Measurements from ENCODE around the gene HSCB.

HSCB gene

GRCh38 chr22:28716686-28717085 is 25.2 kb upstream of the HSCB start:
- H3K36me3 ChIP-seq: no peaks in the 10 kb centered on the region
- no peaks in the 10 kb centered on the region for H3K27me3 ChIP-seq
- H3K4me1 ChIP-seq: peaks cover 0 to 9% (median 1%) of the 10 kb centered on the region in 4 donors
- H3K4me3 ChIP-seq: no peak overlapping the region
- no peak for TF ChIP-seq CTCF (IDR thresholded peaks at IDR 0.05)
- DNase-seq: no peak
- no peak overlapping the region for H3K27ac ChIP-seq
- no peaks in the 10 kb centered on the region for H3K9me3 ChIP-seq
- intact Hi-C loops (cut with DNase I; ENCODE audit: low total_unique reads): no loop called here

- Histone ChIP-seq H3K27ac (no peak overlapping the region), H3K27me3 (no peaks in the 10 kb centered on the region), H3K4me1 (no peaks in the 10 kb centered on the region), H3K9me3 (no peaks in the 10 kb centered on the region), H3K4me3 (no peak overlapping the region), H3K36me3 (no peaks in the 10 kb centered on the region)
- TF ChIP-seq CTCF (IDR thresholded peaks at IDR 0.05): no peak
- intact Hi-C loops (cut with DNase I; ENCODE audit: low total_unique reads): no loop called here
- DNase-seq: no peak
Observed at GRCh38 chr22:28718044-28718443, 23.8 kb upstream of the HSCB start.

- Histone ChIP-seq H3K27me3 (no peaks in the 10 kb centered on the region), H3K27ac (no peak overlapping the region), H3K36me3 (no peaks in the 10 kb centered on the region), H3K4me1 (no peaks in the 10 kb centered on the region), H3K4me3 (no peak overlapping the region), H3K9me3 (no peaks in the 10 kb centered on the region)
- TF ChIP-seq CTCF (IDR thresholded peaks at IDR 0.05): no peak
- DNase-seq: no peak
- intact Hi-C loops (cut with DNase I; ENCODE audit: low total_unique reads): no loop called here
Observed at GRCh38 chr22:28728002-28728401, 13.8 kb upstream of the HSCB start.

- Histone ChIP-seq H3K36me3 (no peaks in the 10 kb centered on the region), H3K4me1 (no peaks in the 10 kb centered on the region), H3K4me3 (no peak overlapping the region), H3K9me3 (no peaks in the 10 kb centered on the region), H3K27ac (no peak overlapping the region), H3K27me3 (no peaks in the 10 kb centered on the region)
- TF ChIP-seq CTCF (IDR thresholded peaks at IDR 0.05): no peak
- intact Hi-C loops (cut with DNase I; ENCODE audit: low total_unique reads): no loop called here
- DNase-seq: no peak
Observed at GRCh38 chr22:28728621-28729313, 13.1 kb upstream of the HSCB start.

GRCh38 chr22:28730179-28730578 is 11.7 kb upstream of the HSCB start:
- intact Hi-C loops (cut with DNase I; ENCODE audit: low total_unique reads): loop anchor here (5.0 kb wide), 1 partner anchor 532 kb away; no protein-coding TSS in a partner anchor
- no peaks in the 10 kb centered on the region for H3K4me1 ChIP-seq
- no peak overlapping the region for H3K4me3 ChIP-seq
- H3K27me3 ChIP-seq: no peaks in the 10 kb centered on the region
- H3K27ac ChIP-seq: no peak overlapping the region
- no peak for DNase-seq
- no peaks in the 10 kb centered on the region for H3K36me3 ChIP-seq
- TF ChIP-seq CTCF (IDR thresholded peaks at IDR 0.05): no peak
- H3K9me3 ChIP-seq: no peaks in the 10 kb centered on the region
